Neural cell (in vitro differentiated cells): ENCODE results near the gene CPXM1.

Experiments used
- POLR2AphosphoS5 ChIP-seq: IDR thresholded peaks from 2 replicates; pipeline ENCODE4 v1.6.1; 2012
- TF ChIP-seq, protein P1 (sequence below): IDR thresholded peaks from 2 replicates; pipeline ENCODE4 v1.6.1; 2012; ENCODE audit warnings: borderline replicate concordance

DNA sequence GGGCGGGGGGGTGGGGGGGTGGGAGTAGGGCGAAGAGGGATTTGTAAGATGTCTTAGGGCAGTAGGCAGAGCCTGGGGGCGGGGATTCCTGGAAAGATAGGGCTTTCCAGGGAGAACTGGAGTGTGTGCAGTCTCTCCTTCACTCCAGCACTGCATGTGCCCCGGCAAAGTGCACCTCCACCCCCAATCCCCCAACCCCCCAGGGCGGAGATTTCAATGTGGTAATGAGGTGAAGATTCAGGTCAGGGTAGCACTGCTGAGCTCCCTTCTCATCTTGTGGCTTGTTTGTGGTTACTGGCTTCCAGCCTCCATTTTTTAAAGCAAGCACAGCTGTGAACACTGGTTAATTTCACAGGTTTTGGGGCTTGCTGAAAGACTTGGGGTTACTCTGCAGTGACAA, 21.6 kb upstream of the CPXM1 start:
- no peak for TF ChIP-seq POLR2AphosphoS5
- TF ChIP-seq, protein P1, sequence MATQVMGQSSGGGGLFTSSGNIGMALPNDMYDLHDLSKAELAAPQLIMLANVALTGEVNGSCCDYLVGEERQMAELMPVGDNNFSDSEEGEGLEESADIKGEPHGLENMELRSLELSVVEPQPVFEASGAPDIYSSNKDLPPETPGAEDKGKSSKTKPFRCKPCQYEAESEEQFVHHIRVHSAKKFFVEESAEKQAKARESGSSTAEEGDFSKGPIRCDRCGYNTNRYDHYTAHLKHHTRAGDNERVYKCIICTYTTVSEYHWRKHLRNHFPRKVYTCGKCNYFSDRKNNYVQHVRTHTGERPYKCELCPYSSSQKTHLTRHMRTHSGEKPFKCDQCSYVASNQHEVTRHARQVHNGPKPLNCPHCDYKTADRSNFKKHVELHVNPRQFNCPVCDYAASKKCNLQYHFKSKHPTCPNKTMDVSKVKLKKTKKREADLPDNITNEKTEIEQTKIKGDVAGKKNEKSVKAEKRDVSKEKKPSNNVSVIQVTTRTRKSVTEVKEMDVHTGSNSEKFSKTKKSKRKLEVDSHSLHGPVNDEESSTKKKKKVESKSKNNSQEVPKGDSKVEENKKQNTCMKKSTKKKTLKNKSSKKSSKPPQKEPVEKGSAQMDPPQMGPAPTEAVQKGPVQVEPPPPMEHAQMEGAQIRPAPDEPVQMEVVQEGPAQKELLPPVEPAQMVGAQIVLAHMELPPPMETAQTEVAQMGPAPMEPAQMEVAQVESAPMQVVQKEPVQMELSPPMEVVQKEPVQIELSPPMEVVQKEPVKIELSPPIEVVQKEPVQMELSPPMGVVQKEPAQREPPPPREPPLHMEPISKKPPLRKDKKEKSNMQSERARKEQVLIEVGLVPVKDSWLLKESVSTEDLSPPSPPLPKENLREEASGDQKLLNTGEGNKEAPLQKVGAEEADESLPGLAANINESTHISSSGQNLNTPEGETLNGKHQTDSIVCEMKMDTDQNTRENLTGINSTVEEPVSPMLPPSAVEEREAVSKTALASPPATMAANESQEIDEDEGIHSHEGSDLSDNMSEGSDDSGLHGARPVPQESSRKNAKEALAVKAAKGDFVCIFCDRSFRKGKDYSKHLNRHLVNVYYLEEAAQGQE = no peak
